ENCODE results near the gene AKAP8. TPM values are rescaled to one million over a fixed set of nuclear protein-coding genes. Genes with fewer than 3 reads are reported as not detected.

AKAP8 gene
- total and polyA plus RNA-seq, 2 of the 4 experiments (the other 2 are of a cell fraction): 12.2 to 13.4 TPM

DNA sequence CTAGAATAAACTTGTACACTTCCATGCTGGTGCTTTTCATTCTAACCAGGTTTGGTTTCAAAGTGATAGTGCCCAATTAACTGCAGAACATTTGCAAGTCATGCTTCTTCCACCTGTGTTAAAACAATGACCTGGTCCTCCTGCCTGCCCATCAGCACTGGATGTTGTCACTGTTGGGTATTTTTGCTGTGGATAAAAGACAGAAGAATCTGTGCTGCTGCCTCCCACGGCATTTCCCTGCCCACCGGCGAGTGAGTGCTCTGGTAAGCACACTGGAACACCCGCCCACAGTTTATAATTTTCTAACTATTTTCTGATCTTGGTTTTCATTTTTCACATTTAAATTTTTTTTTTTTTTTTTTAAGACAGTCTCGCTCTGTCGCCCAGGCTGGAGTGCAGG lies 2.3 kb upstream of the AKAP8 start:
- POLR2A ChIA-PET (ENCODE audit: unreplicated experiment): no interaction called here

More for the DNA sequence above, 2.3 kb upstream of the AKAP8 start:
- H3K9me1 ChIP-seq (ENCODE audit: insufficient read depth, low read length): peaks cover 5% of the 10 kb centered on the region
- peaks cover 10% of the 10 kb centered on the region for H3K4me1 ChIP-seq (ENCODE audit: control insufficient read depth, insufficient read depth, low read length)
- no peak overlapping the region for H4K91ac ChIP-seq (ENCODE audit: insufficient read depth, low read depth, low read length)
- no peak overlapping the region for H2AK5ac ChIP-seq (ENCODE audit: low read depth, low read length)
- DNase-seq (no peak), ATAC-seq (ENCODE audit: low read depth) (no peak)
- H2BK20ac ChIP-seq (ENCODE audit: low read depth, low read length): no peak overlapping the region
- H2BK5ac ChIP-seq (ENCODE audit: low read depth, low read length, poor library complexity, severe bottlenecking): no peak overlapping the region
- no peak overlapping the region for H3K4ac ChIP-seq (ENCODE audit: low read depth, low read length)
- in situ Hi-C loops (cut with MboI; ENCODE audit: low sequenced_read_pairs): no loop called here
- WGBS, 2 experiments (ENCODE audit: extremely low coverage in 2 of 2, insufficient read length in 1 of 2): no CpG with 5 or more reads among the region's 6 CpGs
- BruUV-seq (replicated peaks): no TSS peak
- dilution Hi-C loops (cut with HindIII; ENCODE audit: low sequenced_read_pairs, unreplicated experiment): no loop called here
- H4K5ac ChIP-seq (ENCODE audit: low read depth, low read length): no peak overlapping the region
- H2AK9ac ChIP-seq (replicated peaks; ENCODE audit: low read depth, low read length, poor library complexity): no peak overlapping the region
- no peak overlapping the region for H3K4me2 ChIP-seq (ENCODE audit: low read depth, low read length)
- H3K23ac ChIP-seq (ENCODE audit: low read depth, low read length): no peak overlapping the region
- H2AFZ ChIP-seq (replicated peaks; ENCODE audit: low read length, poor library complexity): no peak overlapping the region
- H3K9me3 ChIP-seq (ENCODE audit: control insufficient read depth, insufficient read depth, low read length): no peaks in the 10 kb centered on the region
- H3K27me3 ChIP-seq (ENCODE audit: control insufficient read depth, insufficient read depth, low read length): no peaks in the 10 kb centered on the region
- no peak overlapping the region for H2BK120ac ChIP-seq (ENCODE audit: low read depth, low read length)
- H3K36me3 ChIP-seq (ENCODE audit: control insufficient read depth, insufficient read depth, low read length): peaks cover 12% of the 10 kb centered on the region
- intact Hi-C loops (cut with micrococcal nuclease): no loop called here
- H4K8ac ChIP-seq (ENCODE audit: low read depth in 2 of 2, low read length in 2 of 2): no peak overlapping the region
- no peak overlapping the region for H3K27ac ChIP-seq (ENCODE audit: insufficient read depth, low read length)
- H3K79me1 ChIP-seq (ENCODE audit: low read depth in 1 of 2, low read length in 2 of 2): peaks cover 6 to 39% of the 10 kb centered on the region in 2 experiments
- no peak overlapping the region for H3K18ac ChIP-seq (ENCODE audit: low read depth, low read length)
- no peak overlapping the region for H2BK15ac ChIP-seq (ENCODE audit: low read depth, low read length)
- H3K56ac ChIP-seq (ENCODE audit: extremely low read depth, insufficient read depth, low read length): no peak overlapping the region
- H4K20me1 ChIP-seq (ENCODE audit: insufficient read depth, low read length): peaks cover 29% of the 10 kb centered on the region
- no peak overlapping the region for H3K14ac ChIP-seq (replicated peaks; ENCODE audit: low read depth, low read length)
- CTCF ChIA-PET: no interaction called here
- TF ChIP-seq CHD1 (IDR thresholded peaks at IDR 0.05; ENCODE audit: low read depth, low read length) (no peak), CEBPB (IDR thresholded peaks at IDR 0.05; ENCODE audit: low read depth, low read length) (no peak), MXI1 (IDR thresholded peaks at IDR 0.05; ENCODE audit: borderline replicate concordance, low read depth, low read length) (no peak), SMC3 (IDR thresholded peaks at IDR 0.05; ENCODE audit: low read depth, low read length) (no peak), POLR2A (IDR thresholded peaks at IDR 0.05; ENCODE audit: low read depth, low read length) (no peak), RCOR1 (IDR thresholded peaks at IDR 0.05; ENCODE audit: insufficient replicate concordance, low read length) (no peak), MAFK (IDR thresholded peaks at IDR 0.05; ENCODE audit: low read depth, low read length) (no peak), FOS (IDR thresholded peaks at IDR 0.05; ENCODE audit: low read depth, low read length) (no peak), MAZ (IDR thresholded peaks at IDR 0.05; ENCODE audit: borderline replicate concordance, low read depth, low read length) (no peak), RFX5 (IDR thresholded peaks at IDR 0.05; ENCODE audit: low read depth, low read length) (no peak), NFE2L2 (IDR thresholded peaks at IDR 0.05; ENCODE audit: low read depth, low read length) (no peak), RAD21 (IDR thresholded peaks at IDR 0.05; ENCODE audit: low read length) (no peak), BHLHE40 (IDR thresholded peaks at IDR 0.05; ENCODE audit: low read depth, low read length) (no peak)
- TF ChIP-seq, protein P1, sequence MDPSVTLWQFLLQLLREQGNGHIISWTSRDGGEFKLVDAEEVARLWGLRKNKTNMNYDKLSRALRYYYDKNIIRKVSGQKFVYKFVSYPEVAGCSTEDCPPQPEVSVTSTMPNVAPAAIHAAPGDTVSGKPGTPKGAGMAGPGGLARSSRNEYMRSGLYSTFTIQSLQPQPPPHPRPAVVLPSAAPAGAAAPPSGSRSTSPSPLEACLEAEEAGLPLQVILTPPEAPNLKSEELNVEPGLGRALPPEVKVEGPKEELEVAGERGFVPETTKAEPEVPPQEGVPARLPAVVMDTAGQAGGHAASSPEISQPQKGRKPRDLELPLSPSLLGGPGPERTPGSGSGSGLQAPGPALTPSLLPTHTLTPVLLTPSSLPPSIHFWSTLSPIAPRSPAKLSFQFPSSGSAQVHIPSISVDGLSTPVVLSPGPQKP (IDR thresholded peaks at IDR 0.05; ENCODE audit: borderline replicate concordance, low read depth, low read length): no peak
- TF ChIP-seq, protein P2, sequence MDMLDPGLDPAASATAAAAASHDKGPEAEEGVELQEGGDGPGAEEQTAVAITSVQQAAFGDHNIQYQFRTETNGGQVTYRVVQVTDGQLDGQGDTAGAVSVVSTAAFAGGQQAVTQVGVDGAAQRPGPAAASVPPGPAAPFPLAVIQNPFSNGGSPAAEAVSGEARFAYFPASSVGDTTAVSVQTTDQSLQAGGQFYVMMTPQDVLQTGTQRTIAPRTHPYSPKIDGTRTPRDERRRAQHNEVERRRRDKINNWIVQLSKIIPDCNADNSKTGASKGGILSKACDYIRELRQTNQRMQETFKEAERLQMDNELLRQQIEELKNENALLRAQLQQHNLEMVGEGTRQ (IDR thresholded peaks at IDR 0.05; ENCODE audit: low read depth, low read length): no peak
- TF ChIP-seq, protein P3, sequence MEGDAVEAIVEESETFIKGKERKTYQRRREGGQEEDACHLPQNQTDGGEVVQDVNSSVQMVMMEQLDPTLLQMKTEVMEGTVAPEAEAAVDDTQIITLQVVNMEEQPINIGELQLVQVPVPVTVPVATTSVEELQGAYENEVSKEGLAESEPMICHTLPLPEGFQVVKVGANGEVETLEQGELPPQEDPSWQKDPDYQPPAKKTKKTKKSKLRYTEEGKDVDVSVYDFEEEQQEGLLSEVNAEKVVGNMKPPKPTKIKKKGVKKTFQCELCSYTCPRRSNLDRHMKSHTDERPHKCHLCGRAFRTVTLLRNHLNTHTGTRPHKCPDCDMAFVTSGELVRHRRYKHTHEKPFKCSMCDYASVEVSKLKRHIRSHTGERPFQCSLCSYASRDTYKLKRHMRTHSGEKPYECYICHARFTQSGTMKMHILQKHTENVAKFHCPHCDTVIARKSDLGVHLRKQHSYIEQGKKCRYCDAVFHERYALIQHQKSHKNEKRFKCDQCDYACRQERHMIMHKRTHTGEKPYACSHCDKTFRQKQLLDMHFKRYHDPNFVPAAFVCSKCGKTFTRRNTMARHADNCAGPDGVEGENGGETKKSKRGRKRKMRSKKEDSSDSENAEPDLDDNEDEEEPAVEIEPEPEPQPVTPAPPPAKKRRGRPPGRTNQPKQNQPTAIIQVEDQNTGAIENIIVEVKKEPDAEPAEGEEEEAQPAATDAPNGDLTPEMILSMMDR (conservative IDR thresholded peaks at IDR 0.05; ENCODE audit: low read depth, low read length): no peak
- no peak overlapping the region for H3K4me3 ChIP-seq (ENCODE audit: insufficient read depth, low read depth, low read length)
- no peak overlapping the region for H3K9ac ChIP-seq (ENCODE audit: low read depth, low read length)

Data from IMR-90 (cell line).